Loucy (cell line): Measurements from ENCODE around the gene IBA57.

Experiments
- EZH2phosphoT487 ChIP-seq: fragments of 200-600 bp; IDR thresholded peaks from 2 replicates; pipeline ENCODE4 v1.6.1; 2018; ENCODE audit warnings: antibody characterized with exemption, mild to moderate bottlenecking, moderate library complexity, borderline replicate concordance
- TF ChIP-seq, protein P1 (sequence below): fragments of 200-600 bp; sonication (generic); conservative IDR thresholded peaks from 2 replicates; pipeline ENCODE4 v1.5.1; 2014; ENCODE audit warnings: mild to moderate bottlenecking, antibody characterized with exemption, low read length

- TF ChIP-seq, protein P1, sequence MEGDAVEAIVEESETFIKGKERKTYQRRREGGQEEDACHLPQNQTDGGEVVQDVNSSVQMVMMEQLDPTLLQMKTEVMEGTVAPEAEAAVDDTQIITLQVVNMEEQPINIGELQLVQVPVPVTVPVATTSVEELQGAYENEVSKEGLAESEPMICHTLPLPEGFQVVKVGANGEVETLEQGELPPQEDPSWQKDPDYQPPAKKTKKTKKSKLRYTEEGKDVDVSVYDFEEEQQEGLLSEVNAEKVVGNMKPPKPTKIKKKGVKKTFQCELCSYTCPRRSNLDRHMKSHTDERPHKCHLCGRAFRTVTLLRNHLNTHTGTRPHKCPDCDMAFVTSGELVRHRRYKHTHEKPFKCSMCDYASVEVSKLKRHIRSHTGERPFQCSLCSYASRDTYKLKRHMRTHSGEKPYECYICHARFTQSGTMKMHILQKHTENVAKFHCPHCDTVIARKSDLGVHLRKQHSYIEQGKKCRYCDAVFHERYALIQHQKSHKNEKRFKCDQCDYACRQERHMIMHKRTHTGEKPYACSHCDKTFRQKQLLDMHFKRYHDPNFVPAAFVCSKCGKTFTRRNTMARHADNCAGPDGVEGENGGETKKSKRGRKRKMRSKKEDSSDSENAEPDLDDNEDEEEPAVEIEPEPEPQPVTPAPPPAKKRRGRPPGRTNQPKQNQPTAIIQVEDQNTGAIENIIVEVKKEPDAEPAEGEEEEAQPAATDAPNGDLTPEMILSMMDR, result peak; percentile 49
- TF ChIP-seq EZH2phosphoT487, result no peak
Measured at GRCh38 chr1:228212966-228213844, 47.6 kb downstream of the IBA57 start.
